HepG2 (cell line): ENCODE results near the gene MESD. TPM values are rescaled to one million over a fixed set of nuclear protein-coding genes. Genes with fewer than 3 reads are reported as not detected.

Experiments
- ATAC-seq: fragments of 200-7000 bp; cut with Tn5 transposase; 3 replicates; pipeline ENCODE4 v1.9.1; 2020; ENCODE audit warnings: mild to moderate bottlenecking, moderate library complexity
- BruUV-seq: library from RNA; stranded (reverse); fragments of 400-500 nt; replicated peaks from 2 replicates; lab custom pipeline; 2021; lab: Mats Ljungman, UMichigan
- CTCF ChIA-PET: fragments of 300-600 bp; formaldehyde crosslinking; extraction: SDS; loops from one replicate; lab custom pipeline; 2021; ENCODE audit warnings: low total read pairs, inconsistent platforms, low intra/inter-chr PET ratio; lab: Yijun Ruan, JAX
- POLR2A ChIA-PET: fragments of 350-600 bp; sonication (Branson Sonifier 250); formaldehyde crosslinking; loops from one replicate; lab custom pipeline; 2020; ENCODE audit warnings: antibody characterized with exemption, inconsistent platforms; lab: Yijun Ruan, JAX
- DNase-seq: peaks from one replicate; pipeline ENCODE4 v3.0.0-alpha.2; 2015; ENCODE audit warnings: low spot score
- FAIRE-seq: peaks from 3 replicates; lab custom pipeline; 2011; peaks lifted over from hg19 to GRCh38; lab: Jason Lieb, UNC
- H2AFZ ChIP-seq: one replicate; pipeline ENCODE4 v1.6.1; 2011; ENCODE audit warnings: low read length, inconsistent platforms
- H3K27ac ChIP-seq: fragments of 300-600 bp; 3 replicates; pipeline ENCODE4 v1.8.0; 2011; ENCODE audit warnings: mixed run types, mild to moderate bottlenecking, mixed read lengths, low read length, inconsistent platforms; ENCODE audit not compliant: insufficient read depth; ENCODE audit errors: extremely low read length
- H3K27me3 ChIP-seq, 2 experiments: fragments of 200-600 bp in 1 of 2; 2 replicates in 1 of 2; 3 replicates in 1 of 2; pipeline versions ENCODE4 v1.6.0 to v1.8.0; 2011; ENCODE audit warnings: low read length in 2 of 2, mild to moderate bottlenecking in 2 of 2, moderate library complexity in 2 of 2, inconsistent platforms in 1 of 2; ENCODE audit not compliant: insufficient read depth in 2 of 2, control insufficient read depth in 1 of 2
- H3K36me3 ChIP-seq, 2 experiments: fragments of 200-600 bp in 1 of 2; replicated peaks in 1 of 2; 2 replicates in 1 of 2; 3 replicates in 1 of 2; pipeline versions ENCODE4 v1.5.1 to v1.8.0; 2011; ENCODE audit warnings: low read length in 2 of 2, inconsistent platforms in 1 of 2; ENCODE audit not compliant: insufficient read depth in 2 of 2, control insufficient read depth in 1 of 2
- H3K4me1 ChIP-seq: 2 replicates; pipeline ENCODE4 v1.5.1; 2012; ENCODE audit warnings: low read length, inconsistent platforms; ENCODE audit not compliant: insufficient read depth
- H3K4me2 ChIP-seq: 2 replicates; pipeline ENCODE4 v1.6.0; 2011; ENCODE audit warnings: low read depth, low read length, inconsistent platforms
- H3K4me3 ChIP-seq, 3 experiments: fragments of 200-600 bp in 1 of 3; sonication (generic), shearing (Covaris generic) in 1 of 3; replicated peaks in 1 of 3; 2 replicates each; pipeline ENCODE4 v1.5.1; 2011 to 2016; ENCODE audit warnings: low read length in 3 of 3, inconsistent platforms in 2 of 3, low read depth in 2 of 3, mild to moderate bottlenecking in 2 of 3, control low read depth in 1 of 3, mixed read lengths in 1 of 3; ENCODE audit not compliant: insufficient read depth in 1 of 3
- H3K79me2 ChIP-seq: one replicate; pipeline ENCODE4 v1.6.1; 2011; ENCODE audit warnings: low read length, inconsistent platforms; ENCODE audit not compliant: insufficient read depth
- H3K9ac ChIP-seq: 2 replicates; pipeline ENCODE4 v1.6.0; 2011; ENCODE audit warnings: mild to moderate bottlenecking, low read depth, low read length, inconsistent platforms; ENCODE audit not compliant: insufficient read depth
- H3K9me3 ChIP-seq: 2 replicates; pipeline ENCODE4 v1.5.1; 2012; ENCODE audit warnings: mild to moderate bottlenecking, low read length
- H4K20me1 ChIP-seq: 2 replicates; pipeline ENCODE4 v1.6.0; 2011; ENCODE audit warnings: inconsistent platforms, mild to moderate bottlenecking, low read length, moderate library complexity; ENCODE audit not compliant: insufficient read depth
- HOXA3 ChIP-seq: sonication (generic); formaldehyde crosslinking; IDR thresholded peaks from 2 replicates; pipeline ENCODE4 v1.5.0; 2020; ENCODE audit warnings: missing genetic modification reagents
- MAF1 ChIP-seq: sonication (generic); formaldehyde crosslinking; IDR thresholded peaks from 2 replicates; pipeline ENCODE4 v1.5.0; 2020; ENCODE audit warnings: missing genetic modification reagents, borderline replicate concordance
- NFE2 ChIP-seq: sonication (generic); formaldehyde crosslinking; IDR thresholded peaks from 2 replicates; pipeline ENCODE4 v1.4.0; 2020; ENCODE audit warnings: missing genetic modification reagents
- RBFOX2 ChIP-seq: fragments of 200-400 bp; formaldehyde crosslinking; IDR thresholded peaks from 2 replicates; pipeline ENCODE4 v1.6.1; 2017; ENCODE audit warnings: low read depth, mild to moderate bottlenecking, low read length
- TMF1 ChIP-seq: sonication (generic); formaldehyde crosslinking; IDR thresholded peaks from 2 replicates; pipeline ENCODE4 v1.8.1; 2022; ENCODE audit warnings: low read depth, missing genetic modification reagents
- TSC22D2 ChIP-seq: sonication (generic); formaldehyde crosslinking; IDR thresholded peaks from 2 replicates; pipeline ENCODE4 v1.5.1; 2020; ENCODE audit warnings: missing genetic modification reagents, mild to moderate bottlenecking, borderline replicate concordance
- ZFP90 ChIP-seq: sonication (generic); formaldehyde crosslinking; IDR thresholded peaks from 2 replicates; pipeline ENCODE4 v1.8.0; 2022; ENCODE audit warnings: missing genetic modification reagents, mild to moderate bottlenecking, inconsistent platforms, borderline replicate concordance
- ZNF333 ChIP-seq: sonication (generic); formaldehyde crosslinking; IDR thresholded peaks from 2 replicates; pipeline ENCODE4 v1.4.0; 2020; ENCODE audit warnings: mild to moderate bottlenecking, missing genetic modification reagents, borderline replicate concordance
- ZNF674 ChIP-seq: sonication (generic); formaldehyde crosslinking; IDR thresholded peaks from 2 replicates; pipeline ENCODE4 v1.5.0; 2020; ENCODE audit warnings: low read depth, mild to moderate bottlenecking, missing genetic modification reagents
- ZSCAN31 ChIP-seq: sonication (generic); formaldehyde crosslinking; IDR thresholded peaks from 2 replicates; pipeline ENCODE4 v1.5.0; 2020; ENCODE audit warnings: low read depth, mild to moderate bottlenecking, missing genetic modification reagents
- ZSCAN9 ChIP-seq: IDR thresholded peaks from 2 replicates; pipeline ENCODE4 v1.6.1; 2016; ENCODE audit warnings: borderline replicate concordance
- WGBS: methylation state at CpG from one replicate; pipeline ENCODE4 v1.1.6; 2017; ENCODE audit warnings: low lambda C conversion rate; 5-methylcytosine and 5-hydroxymethylcytosine counted together
- in situ Hi-C: cut with HindIII; loops from 2 replicates; pipeline ENCODE4 v1.10.0; 2017; ENCODE audit warnings: low pct_unique_long_range_greater_than_20kb; ENCODE audit not compliant: extremely low pct_ligation_motif_present
- intact Hi-C: fragments of 100-400 bp; cut with micrococcal nuclease; formaldehyde crosslinking; loops from one replicate; pipeline ENCODE4 v1.10.0; 2022; ENCODE audit not compliant: unreplicated experiment
- polyA plus RNA-seq, 8 experiments: library from polyadenylated mRNA; depleted of rRNA in 3 of 8; stranded (reverse) in 7 of 8; unstranded in 1 of 8; fragments of >200 nt; fragmentation: Illumina TruSeq in 4 of 8; extraction: Trizol in 4 of 8; gene quantifications; 2 replicates each; pipeline versions ENCODE4 v1.2.1 to v1.2.3, GENCODE V29; 2011 to 2016; ENCODE audit warnings: low read depth in 4 of 8, missing spikeins in 1 of 8, mixed read lengths in 1 of 8; ENCODE audit not compliant: insufficient read depth in 1 of 8
- total RNA-seq, 5 experiments: library from RNA; depleted of rRNA; stranded (reverse); fragments of >200 nt; fragmentation: Illumina TruSeq; extraction: Trizol; gene quantifications; 2 replicates each; pipeline ENCODE4 v1.2.3, GENCODE V29; 2016; ENCODE audit warnings: low read depth in 1 of 5
- TF ChIP-seq, protein P1 (sequence below): sonication (generic); formaldehyde crosslinking; IDR thresholded peaks from 2 replicates; pipeline ENCODE4 v1.8.1; 2023; ENCODE audit warnings: mild to moderate bottlenecking, missing genetic modification reagents
- TF ChIP-seq, protein P2 (sequence below): sonication (generic); formaldehyde crosslinking; IDR thresholded peaks from 2 replicates; pipeline ENCODE4 v1.4.0; 2020; ENCODE audit warnings: missing genetic modification reagents
- TF ChIP-seq, protein P3 (sequence below): sonication (generic); formaldehyde crosslinking; IDR thresholded peaks from 2 replicates; pipeline ENCODE4 v1.4.0; 2020; ENCODE audit warnings: missing genetic modification reagents
- TF ChIP-seq, protein P4 (sequence below): sonication (generic); formaldehyde crosslinking; IDR thresholded peaks from 2 replicates; pipeline ENCODE4 v1.8.1; 2023; ENCODE audit warnings: missing genetic modification reagents, inconsistent platforms, borderline replicate concordance

Gene MESD
- total and polyA plus RNA-seq, 2 of the 13 experiments (the other 11 are each of a cell fraction or from before 2014, with no cell fraction given) = 18.0 to 46.2 TPM

DNA sequence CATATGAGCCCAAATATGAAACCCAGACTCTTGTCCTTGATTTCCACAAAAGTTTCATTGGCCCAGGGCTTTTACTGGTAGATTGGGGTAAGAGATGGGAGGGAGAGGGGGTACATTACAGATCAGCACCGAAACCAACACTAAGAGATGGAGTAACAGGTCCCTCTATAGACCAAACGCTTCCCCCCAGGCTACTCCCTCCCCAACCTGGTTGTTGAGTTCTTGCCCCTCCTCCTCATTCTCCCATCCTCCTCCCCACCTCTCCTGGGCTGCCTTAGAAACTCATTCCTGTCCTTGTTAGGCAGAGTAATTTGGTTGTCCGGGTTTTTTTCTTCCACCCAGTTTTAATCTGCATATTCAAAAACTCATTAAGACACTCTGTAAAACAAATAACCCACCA is 74.1 kb downstream of the MESD start:
- Histone ChIP-seq H3K4me1 (peaks cover 24% of the 10 kb centered on the region), H3K27me3 (no peaks in the 10 kb centered on the region), H3K27ac (no peak overlapping the region), H3K4me2 (no peak overlapping the region), H3K9ac (no peak overlapping the region), H2AFZ (no peak overlapping the region), H3K4me3 (no peak overlapping the region), H3K79me2 (no peaks in the 10 kb centered on the region), H3K9me3 (no peaks in the 10 kb centered on the region), H3K36me3 (peaks cover 15 to 26% of the 10 kb centered on the region in 2 experiments; a peak in 4 of 5 replicates), H4K20me1 (no peaks in the 10 kb centered on the region; the same call in 1 of the 2 replicates)
- in situ Hi-C loops (no loop called here), intact Hi-C loops (no loop called here)
- BruUV-seq = no TSS peak
- ATAC-seq (no peak), DNase-seq (no peak), FAIRE-seq (no peak)
- CTCF ChIA-PET = no interaction called here
- WGBS = 95% methylated on average over 3 of the region's 3 CpGs
- POLR2A ChIA-PET = no interaction called here
- TF ChIP-seq ZFP90 (CRISPR knock-in tag) = no peak
- TF ChIP-seq TSC22D2 (CRISPR knock-in tag) = no peak
- no peak for TF ChIP-seq ZSCAN31
- TF ChIP-seq RBFOX2 = no peak
- TF ChIP-seq TMF1 = no peak
- TF ChIP-seq, protein P1, sequence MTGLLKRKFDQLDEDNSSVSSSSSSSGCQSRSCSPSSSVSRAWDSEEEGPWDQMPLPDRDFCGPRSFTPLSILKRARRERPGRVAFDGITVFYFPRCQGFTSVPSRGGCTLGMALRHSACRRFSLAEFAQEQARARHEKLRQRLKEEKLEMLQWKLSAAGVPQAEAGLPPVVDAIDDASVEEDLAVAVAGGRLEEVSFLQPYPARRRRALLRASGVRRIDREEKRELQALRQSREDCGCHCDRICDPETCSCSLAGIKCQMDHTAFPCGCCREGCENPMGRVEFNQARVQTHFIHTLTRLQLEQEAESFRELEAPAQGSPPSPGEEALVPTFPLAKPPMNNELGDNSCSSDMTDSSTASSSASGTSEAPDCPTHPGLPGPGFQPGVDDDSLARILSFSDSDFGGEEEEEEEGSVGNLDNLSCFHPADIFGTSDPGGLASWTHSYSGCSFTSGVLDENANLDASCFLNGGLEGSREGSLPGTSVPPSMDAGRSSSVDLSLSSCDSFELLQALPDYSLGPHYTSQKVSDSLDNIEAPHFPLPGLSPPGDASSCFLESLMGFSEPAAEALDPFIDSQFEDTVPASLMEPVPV (CRISPR knock-in tag) = no peak
- no peak for TF ChIP-seq ZNF674 (CRISPR knock-in tag)
- TF ChIP-seq, protein P2, sequence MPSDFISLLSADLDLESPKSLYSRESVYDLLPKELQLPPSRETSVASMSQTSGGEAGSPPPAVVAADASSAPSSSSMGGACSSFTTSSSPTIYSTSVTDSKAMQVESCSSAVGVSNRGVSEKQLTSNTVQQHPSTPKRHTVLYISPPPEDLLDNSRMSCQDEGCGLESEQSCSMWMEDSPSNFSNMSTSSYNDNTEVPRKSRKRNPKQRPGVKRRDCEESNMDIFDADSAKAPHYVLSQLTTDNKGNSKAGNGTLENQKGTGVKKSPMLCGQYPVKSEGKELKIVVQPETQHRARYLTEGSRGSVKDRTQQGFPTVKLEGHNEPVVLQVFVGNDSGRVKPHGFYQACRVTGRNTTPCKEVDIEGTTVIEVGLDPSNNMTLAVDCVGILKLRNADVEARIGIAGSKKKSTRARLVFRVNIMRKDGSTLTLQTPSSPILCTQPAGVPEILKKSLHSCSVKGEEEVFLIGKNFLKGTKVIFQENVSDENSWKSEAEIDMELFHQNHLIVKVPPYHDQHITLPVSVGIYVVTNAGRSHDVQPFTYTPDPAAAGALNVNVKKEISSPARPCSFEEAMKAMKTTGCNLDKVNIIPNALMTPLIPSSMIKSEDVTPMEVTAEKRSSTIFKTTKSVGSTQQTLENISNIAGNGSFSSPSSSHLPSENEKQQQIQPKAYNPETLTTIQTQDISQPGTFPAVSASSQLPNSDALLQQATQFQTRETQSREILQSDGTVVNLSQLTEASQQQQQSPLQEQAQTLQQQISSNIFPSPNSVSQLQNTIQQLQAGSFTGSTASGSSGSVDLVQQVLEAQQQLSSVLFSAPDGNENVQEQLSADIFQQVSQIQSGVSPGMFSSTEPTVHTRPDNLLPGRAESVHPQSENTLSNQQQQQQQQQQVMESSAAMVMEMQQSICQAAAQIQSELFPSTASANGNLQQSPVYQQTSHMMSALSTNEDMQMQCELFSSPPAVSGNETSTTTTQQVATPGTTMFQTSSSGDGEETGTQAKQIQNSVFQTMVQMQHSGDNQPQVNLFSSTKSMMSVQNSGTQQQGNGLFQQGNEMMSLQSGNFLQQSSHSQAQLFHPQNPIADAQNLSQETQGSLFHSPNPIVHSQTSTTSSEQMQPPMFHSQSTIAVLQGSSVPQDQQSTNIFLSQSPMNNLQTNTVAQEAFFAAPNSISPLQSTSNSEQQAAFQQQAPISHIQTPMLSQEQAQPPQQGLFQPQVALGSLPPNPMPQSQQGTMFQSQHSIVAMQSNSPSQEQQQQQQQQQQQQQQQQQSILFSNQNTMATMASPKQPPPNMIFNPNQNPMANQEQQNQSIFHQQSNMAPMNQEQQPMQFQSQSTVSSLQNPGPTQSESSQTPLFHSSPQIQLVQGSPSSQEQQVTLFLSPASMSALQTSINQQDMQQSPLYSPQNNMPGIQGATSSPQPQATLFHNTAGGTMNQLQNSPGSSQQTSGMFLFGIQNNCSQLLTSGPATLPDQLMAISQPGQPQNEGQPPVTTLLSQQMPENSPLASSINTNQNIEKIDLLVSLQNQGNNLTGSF = no peak
- TF ChIP-seq, protein P3, sequence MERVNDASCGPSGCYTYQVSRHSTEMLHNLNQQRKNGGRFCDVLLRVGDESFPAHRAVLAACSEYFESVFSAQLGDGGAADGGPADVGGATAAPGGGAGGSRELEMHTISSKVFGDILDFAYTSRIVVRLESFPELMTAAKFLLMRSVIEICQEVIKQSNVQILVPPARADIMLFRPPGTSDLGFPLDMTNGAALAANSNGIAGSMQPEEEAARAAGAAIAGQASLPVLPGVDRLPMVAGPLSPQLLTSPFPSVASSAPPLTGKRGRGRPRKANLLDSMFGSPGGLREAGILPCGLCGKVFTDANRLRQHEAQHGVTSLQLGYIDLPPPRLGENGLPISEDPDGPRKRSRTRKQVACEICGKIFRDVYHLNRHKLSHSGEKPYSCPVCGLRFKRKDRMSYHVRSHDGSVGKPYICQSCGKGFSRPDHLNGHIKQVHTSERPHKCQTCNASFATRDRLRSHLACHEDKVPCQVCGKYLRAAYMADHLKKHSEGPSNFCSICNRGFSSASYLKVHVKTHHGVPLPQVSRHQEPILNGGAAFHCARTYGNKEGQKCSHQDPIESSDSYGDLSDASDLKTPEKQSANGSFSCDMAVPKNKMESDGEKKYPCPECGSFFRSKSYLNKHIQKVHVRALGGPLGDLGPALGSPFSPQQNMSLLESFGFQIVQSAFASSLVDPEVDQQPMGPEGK (CRISPR knock-in tag) = no peak
- no peak for TF ChIP-seq ZSCAN9 (CRISPR knock-in tag)
- no peak for TF ChIP-seq ZNF333 (CRISPR knock-in tag)
- no peak for TF ChIP-seq NFE2 (CRISPR knock-in tag)
- TF ChIP-seq MAF1 (CRISPR knock-in tag) = no peak
- TF ChIP-seq, protein P4, sequence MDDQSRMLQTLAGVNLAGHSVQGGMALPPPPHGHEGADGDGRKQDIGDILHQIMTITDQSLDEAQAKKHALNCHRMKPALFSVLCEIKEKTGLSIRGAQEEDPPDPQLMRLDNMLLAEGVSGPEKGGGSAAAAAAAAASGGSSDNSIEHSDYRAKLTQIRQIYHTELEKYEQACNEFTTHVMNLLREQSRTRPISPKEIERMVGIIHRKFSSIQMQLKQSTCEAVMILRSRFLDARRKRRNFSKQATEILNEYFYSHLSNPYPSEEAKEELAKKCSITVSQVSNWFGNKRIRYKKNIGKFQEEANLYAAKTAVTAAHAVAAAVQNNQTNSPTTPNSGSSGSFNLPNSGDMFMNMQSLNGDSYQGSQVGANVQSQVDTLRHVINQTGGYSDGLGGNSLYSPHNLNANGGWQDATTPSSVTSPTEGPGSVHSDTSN = no peak
- TF ChIP-seq HOXA3 (CRISPR knock-in tag) = no peak
